Measurements from ENCODE around the gene PET100.

The PET100 gene

DNA sequence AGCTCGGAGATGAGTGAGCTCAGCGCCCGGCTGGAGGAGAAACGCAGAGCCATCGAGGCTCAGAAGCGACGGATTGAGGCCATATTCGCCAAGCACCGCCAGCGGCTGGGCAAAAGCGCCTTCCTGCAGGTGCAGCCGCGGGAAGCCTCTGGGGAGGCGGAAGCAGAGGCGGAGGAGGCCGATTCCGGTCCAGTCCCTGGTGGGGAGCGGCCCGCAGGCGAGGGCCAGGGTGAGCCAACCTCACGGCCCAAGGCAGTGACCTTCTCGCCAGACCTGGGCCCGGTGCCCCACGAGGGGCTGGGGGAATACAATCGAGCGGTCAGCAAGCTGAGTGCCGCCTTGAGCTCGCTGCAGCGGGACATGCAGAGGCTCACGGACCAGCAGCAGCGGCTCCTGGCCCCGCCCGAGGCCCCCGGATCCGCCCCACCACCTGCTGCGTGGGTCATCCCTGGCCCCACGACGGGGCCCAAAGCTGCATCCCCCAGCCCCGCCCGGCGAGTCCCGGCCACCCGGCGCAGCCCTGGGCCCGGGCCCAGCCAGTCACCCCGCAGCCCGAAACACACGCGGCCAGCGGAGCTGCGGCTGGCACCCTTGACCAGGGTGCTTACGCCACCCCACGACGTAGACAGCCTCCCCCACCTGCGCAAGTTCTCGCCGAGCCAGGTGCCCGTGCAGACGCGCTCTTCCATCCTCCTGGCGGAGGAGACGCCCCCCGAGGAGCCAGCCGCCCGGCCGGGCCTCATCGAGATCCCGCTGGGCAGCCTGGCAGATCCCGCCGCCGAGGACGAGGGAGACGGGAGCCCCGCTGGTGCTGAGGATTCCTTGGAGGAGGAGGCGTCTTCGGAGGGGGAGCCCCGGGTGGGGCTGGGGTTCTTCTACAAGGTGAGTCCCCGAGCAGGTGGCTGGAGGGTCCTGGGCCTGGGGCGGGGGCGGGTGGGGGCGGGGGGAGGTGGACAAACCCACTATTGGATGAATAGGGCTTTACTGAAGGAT, 17.0 kb upstream of the PET100 start:
- DNase-seq: no peak

GRCh38 chr19:7614859-7615741, 14.5 kb upstream of the PET100 start:
- no peak for DNase-seq

- DNase-seq: no peak
Observed at GRCh38 chr19:7617172-7617571, 12.4 kb upstream of the PET100 start.

- DNase-seq: no peak
Observed at GRCh38 chr19:7617735-7618134, 11.9 kb upstream of the PET100 start.

GRCh38 chr19:7618348-7618747, 11.2 kb upstream of the PET100 start:
- no peak for DNase-seq

- no peak for DNase-seq
Observed at GRCh38 chr19:7618771-7619510, 10.7 kb upstream of the PET100 start.

GRCh38 chr19:7619671-7620441, 9.7 kb upstream of the PET100 start:
- no peak for DNase-seq

DNA sequence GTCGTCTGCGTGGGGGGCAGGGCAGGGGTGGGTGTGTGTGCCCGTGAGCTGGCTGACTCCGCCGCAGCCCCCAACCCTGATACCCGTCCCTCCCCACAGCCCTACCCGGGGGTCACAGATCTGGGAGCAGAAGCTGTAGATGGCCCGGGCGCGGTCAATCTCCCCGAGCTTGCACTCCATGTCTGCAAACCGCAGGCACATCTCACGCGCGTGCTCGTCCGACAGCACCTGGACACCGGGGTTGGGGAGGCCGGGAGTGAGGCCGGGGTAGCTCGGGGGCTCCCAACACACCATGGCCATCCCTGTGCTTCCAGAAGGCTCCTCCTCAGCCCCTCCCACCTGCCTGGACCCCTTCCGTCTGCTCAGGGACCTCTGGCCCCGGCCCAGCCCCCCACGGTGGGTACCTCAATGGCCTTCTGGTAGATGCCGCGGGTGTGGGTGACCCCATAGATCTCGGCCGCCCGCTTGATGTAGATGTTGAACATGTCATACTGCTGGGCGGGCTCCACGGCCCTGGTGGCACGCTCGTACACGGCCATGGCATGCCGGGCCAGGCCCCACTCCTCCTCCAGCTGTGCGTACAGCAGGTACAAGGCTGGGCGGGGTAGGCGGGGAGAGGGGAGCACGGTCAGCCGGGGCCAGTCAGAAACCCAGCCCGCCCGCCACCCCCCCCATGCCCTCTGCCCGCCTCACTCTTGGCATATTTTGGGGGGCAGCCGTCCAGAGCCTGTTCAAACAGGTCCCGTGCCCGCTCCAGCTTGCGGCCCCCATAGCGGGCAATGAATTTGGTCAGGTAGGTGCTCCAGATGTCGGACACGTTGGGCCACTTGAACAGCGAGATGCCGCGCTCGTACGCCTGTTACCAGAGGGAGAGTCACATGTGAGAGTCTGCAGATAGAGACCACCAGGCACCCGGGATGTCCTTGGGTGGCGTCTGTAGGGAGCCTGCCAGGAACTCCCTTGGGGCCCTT, 8.9 kb upstream of the PET100 start:
- no peak for DNase-seq

DNA sequence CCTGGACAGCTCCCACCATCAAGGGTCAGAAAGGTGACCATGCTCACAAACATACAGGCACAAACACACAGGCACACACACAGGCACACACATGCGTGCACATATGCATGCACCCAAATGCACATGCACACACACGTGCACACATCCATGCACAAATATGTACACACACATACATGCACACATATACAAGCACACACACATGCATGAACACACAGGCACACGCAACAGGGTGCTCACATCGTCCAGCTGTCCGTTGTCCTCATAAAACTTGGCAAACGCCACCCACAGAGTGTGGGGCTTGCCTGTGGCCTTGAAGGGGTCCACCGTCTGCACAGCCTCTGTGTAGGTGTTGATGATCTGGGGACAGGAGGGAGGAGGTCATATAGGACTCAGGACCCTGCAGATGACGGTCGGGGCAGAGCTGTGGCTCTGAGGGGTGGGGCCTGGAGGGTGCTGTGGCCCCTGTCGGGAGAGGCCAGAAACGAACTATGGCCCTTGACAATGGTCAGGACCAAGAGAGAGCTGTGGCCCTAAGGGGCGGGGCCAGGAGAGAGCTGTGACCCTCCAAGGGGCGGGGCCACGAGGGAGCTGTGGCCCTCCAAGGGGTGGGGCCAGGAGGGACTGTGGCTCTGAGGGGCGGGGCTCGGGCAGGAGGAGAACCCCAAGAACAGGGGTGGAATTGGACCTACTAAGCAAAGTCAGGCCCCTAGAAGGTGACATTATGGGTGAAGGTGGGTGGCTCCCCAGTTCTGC, 6.5 kb upstream of the PET100 start:
- no peak for DNase-seq

DNA sequence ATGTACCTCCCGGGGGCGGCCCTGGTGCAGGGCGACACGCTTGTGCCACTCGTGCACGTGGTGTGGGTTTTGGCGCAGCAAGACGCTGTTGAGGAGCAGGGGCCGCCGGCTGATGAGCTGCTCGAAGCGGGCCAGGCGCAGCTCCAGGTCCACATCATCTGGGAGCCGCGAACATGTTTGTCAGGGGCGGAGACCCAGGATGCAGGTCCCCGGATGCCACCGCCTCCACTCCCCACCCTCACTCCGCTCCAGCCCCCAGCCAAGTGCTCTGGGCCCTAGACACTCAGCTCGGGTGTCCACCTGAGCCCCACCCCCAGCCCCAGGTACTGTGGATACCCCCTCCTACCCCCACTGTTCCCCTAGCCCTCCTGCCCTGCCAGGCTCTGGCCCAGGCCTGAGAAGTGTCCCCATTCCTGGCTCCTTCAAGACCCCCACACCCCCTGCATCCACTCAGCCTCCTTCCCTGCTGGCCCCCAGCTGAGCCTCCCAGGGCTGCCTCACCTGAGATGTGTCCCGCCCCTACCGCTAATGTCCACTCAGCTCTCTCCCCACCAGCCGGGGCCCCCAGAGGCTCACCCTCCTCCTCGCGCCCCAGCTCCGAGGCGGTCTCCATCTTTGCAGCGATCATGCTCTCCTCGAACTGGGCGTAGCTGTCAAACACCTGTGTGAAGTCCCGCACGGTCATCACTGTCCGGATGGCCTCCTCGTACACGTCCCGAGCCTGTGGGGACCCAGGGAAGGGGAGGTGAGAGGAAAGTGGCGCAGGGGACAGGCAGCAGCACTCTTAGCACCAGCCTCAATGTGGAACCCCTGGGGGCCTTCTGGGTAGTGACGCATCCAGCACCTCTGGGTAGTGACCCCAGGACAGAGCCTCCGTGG, 5.6 kb upstream of the PET100 start:
- DNase-seq: no peak

DNA sequence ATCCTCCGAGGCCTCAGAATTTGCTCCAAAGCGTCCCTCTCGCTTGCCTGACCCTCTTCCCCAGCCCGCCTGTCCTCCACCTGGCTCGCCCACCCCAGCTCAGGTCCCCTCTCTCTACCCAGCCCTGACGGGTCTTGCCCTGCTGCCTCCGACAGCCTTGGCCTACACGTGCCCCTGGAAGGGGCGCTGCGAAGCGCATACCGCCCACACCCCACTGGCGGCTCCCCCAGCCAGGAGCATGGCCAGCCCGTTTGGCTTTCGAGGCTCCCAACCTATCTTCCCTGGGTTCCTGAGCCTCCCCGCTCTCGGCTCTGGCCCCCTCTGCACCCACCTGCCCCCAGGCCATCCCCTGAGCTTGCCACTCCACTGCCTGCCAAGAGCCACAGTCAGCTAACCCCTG, 4.8 kb upstream of the PET100 start:
- DNase-seq: no peak

- no peak for DNase-seq
Observed at GRCh38 chr19:7625763-7626372, 3.7 kb upstream of the PET100 start.

DNA sequence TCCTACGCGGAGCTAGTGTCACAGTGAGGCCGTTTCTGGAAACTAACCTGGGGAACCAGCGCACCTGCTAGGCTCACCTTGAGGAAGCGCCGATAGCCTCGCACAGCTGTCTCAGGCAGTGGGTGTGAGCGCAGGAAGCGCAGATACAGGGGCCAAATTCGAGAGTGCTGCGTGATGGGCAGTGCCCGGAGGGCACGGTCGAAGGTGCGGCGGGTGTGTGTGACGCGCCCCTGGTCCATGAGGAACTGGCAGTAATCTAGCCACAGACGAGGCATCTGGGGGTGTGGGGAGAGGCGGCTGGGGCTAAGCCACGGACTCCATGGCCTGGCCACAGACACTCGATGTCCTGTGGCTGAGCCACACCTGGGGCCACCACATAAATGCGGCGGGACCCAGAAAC, 2.4 kb upstream of the PET100 start:
- no peak for DNase-seq

DNA sequence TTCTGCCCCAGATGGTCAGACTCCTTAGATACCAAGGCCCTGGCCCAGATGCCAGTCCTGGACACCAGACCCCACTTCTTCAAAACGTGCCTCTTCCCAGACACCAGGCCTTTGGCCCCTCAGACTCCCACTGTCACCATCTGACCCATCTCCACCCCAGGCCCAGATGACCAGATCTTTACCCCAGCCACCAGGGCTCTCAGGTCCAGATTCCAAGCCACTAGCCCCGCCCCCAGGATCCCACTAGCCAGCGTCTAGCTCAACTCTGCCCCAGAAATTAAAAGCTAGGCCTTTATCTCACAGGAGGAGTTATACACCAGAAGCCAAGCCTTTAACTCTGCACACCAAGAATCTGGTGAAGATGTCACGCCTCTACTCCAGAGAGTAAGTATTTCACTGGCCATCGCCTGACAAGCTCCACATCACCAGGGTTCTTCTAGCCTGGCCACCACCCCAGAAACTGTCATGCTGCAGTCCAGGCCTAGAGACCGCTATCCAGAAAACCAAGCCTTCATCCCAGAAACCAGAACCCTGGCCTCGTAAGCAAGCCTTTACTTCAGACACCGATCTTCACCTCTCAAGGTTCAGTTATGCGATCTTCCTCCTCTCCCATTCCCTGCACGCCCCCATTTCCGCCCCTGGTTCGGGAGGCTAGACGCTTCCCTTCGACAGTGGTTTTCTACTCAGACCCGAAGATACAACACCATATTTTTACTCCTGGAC, 843 bp upstream of the PET100 start:
- DNase-seq: no peak

- no peak for DNase-seq
Observed at GRCh38 chr19:7631577-7631976, 2.0 kb downstream of the PET100 start.

- DNase-seq: no peak
Observed at GRCh38 chr19:7632340-7633203, 3.0 kb downstream of the PET100 start.

DNA sequence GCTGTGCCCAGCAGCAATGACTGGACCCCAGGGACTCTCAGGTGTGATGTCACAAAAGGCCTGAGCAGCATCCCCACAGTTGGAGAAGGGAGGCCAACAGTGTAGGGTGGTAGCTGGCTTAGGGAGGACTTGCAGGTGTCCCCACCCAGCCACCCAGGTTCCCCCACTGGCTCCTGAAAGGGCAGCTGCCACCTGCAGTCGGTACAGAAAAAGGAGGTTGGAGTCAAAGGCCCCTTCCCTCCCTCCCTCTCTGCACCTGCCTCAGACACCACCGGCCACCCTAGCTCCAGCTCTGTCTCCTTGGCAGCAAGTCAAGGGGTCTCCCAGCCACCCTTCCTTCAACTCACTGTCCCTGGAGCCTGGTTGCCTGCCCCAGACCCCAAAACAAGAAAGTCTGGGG, 4.1 kb downstream of the PET100 start, which contains the start of gene PCP2:
Gene PCP2, minus strand, starts transcription at position 22 of the 400 bp plus-strand sequence. CDS start 262 bp downstream, outside the sequence.
- no peak for DNase-seq
